HG03460 (cell line): ENCODE data around the gene NUDT16L1.

Source experiments
- ATAC-seq: cut with Tn5 transposase; IDR thresholded peaks from one replicate; pipeline ENCODE4 v1.9.1; 2021; ENCODE audit not compliant: unreplicated experiment

NUDT16L1 gene

GRCh38 chr16:4693956-4694641, 737 bp downstream of the NUDT16L1 start:
- ATAC-seq: peak; percentile 3

- ATAC-seq: no peak
These were observed 1.5 kb downstream of the NUDT16L1 start for GRCh38 chr16:4694642-4695451.

GRCh38 chr16:4695473-4696171, 2.3 kb downstream of the NUDT16L1 start:
- ATAC-seq: no peak

- no peak for ATAC-seq
These were observed 3.0 kb downstream of the NUDT16L1 start for GRCh38 chr16:4696172-4696904.

GRCh38 chr16:4696905-4697847, 3.8 kb downstream of the NUDT16L1 start:
- ATAC-seq: no peak

GRCh38 chr16:4697848-4698291, 4.5 kb downstream of the NUDT16L1 start:
- ATAC-seq: no peak

GRCh38 chr16:4698321-4699045, 5.1 kb downstream of the NUDT16L1 start:
- ATAC-seq: no peak

- ATAC-seq: no peak
These were observed 5.7 kb downstream of the NUDT16L1 start for GRCh38 chr16:4699046-4699556.

- ATAC-seq: no peak
These were observed 7.1 kb downstream of the NUDT16L1 start for GRCh38 chr16:4700380-4700996.

- no peak for ATAC-seq
These were observed 7.8 kb downstream of the NUDT16L1 start for GRCh38 chr16:4700997-4701743.

GRCh38 chr16:4701791-4702465, 8.6 kb downstream of the NUDT16L1 start:
- no peak for ATAC-seq

- ATAC-seq: no peak
These were observed 9.1 kb downstream of the NUDT16L1 start for GRCh38 chr16:4702466-4702808.

GRCh38 chr16:4703906-4704305, 10.5 kb downstream of the NUDT16L1 start:
- ATAC-seq: no peak

- no peak for ATAC-seq
These were observed 11.1 kb downstream of the NUDT16L1 start for GRCh38 chr16:4704491-4704890.

- no peak for ATAC-seq
These were observed 11.6 kb downstream of the NUDT16L1 start for GRCh38 chr16:4704913-4705312.

- ATAC-seq: no peak
These were observed 13.5 kb downstream of the NUDT16L1 start for GRCh38 chr16:4706871-4707270.

GRCh38 chr16:4709481-4709880, 16.1 kb downstream of the NUDT16L1 start:
- ATAC-seq: no peak
